NCI-H2196 treated with DMSO at 0.1 percent for 48 hours (cell line): Measurements from ENCODE around the gene ESRP2.

Experiments
- DNase-seq: peaks from one replicate; lab custom pipeline; 2025; ENCODE audit not compliant: unreplicated experiment; lab: John Stamatoyannopoulos, UW

The ESRP2 gene

DNA sequence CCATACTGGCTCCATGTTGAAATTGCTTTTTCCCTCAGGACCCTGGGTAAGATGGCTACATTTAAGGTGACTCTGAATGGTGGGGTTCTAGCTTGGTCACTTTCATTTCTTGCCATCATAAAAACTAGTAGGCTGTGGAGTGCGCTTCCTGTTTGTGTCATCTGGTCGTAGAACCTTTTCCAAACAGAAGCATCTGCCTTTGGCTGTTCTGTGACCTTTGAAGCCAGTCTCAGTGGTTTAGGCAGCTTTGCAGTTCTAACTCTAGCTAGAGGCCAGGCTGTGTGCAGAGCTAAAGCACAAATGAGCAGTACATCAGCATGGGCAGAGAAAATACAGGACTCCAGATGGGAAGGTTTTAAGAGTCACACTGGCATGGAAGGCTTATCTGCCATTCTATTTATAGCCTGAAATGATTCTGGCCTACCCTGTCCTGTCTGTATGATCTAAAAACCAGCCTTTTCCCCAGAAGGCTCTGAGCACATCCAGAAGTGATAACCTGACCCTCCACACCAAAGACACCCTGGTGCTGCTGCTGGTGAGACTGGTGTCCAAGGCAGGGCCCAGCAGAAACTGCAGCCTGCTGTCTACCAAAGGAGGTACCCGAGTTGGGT lies 8.6 kb downstream of the ESRP2 start:
- DNase-seq = no peak

GRCh38 chr16:68226116-68226515 lies 9.8 kb downstream of the ESRP2 start:
- DNase-seq = no peak

GRCh38 chr16:68223072-68223471 lies 12.9 kb downstream of the ESRP2 start:
- no peak for DNase-seq

DNA sequence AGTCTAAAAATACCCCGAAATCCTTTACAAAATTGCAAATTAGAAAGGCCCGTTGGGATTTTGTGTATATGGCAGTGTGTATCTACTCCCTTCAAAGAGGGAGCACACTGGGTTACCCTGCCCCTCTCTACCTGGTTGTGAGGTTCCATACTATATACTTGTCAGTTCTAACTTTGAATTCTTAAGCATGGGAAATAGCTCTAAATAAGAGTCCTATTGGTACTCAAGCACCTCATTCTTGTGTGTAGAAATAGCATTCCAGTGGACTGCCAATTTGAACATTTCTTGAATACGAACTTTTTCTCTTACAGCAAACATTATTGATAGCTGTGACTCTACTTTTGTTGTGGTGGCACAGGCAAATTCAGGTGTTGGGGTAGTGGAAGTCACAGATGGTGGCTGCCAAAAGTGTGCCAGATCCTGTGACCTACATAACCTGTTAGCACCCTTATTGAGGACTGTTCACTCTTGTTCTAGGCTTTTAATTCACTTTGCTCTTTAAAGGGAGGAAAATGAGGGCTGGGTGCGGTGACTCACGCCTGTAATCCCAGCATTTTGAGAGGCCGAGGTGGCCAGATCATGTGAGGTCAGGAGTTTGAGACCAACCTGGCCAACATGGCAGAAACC lies 16.1 kb downstream of the ESRP2 start:
- DNase-seq = no peak

DNA sequence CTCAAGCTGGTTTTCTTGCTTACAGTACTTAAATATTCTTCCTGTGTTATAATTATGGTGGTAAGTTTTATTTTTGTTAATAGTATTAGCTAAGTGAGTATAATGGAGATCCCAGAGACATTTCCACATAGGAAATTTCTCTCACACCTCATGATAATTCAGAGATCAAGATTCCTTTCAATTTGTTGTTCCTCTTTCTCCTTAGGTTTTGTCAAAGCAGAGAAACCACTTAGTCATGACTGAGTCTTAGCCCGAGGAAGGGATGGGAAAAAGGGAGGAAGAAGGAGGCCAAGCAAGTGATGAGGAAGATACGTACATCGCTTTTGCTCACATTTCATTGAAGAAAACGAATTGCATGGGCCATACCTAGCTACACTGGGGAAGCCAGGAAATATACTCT lies 18.4 kb downstream of the ESRP2 start:
- DNase-seq = no peak

DNA sequence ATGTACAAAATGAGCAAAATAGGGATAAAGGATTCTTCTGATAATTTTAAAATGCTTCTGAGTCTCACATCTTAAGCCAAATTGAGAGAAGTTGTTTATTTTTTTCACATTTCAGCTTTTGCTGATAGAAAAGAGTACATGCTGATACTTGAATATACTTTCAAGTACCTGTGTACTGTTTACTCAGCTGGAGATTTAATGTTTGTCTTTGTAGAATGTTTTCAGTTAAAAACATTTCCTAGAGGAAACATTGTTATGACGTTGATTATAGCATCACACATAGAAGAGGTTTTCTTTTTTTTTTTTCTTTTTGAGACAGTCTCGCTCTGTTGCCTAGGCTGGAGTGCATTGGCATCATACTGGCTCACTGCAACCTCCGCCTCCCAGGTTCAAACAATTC lies 19.7 kb downstream of the ESRP2 start:
- DNase-seq = no peak

- no peak for DNase-seq
Measured at GRCh38 chr16:68215302-68215701, 20.6 kb downstream of the ESRP2 start.

DNA sequence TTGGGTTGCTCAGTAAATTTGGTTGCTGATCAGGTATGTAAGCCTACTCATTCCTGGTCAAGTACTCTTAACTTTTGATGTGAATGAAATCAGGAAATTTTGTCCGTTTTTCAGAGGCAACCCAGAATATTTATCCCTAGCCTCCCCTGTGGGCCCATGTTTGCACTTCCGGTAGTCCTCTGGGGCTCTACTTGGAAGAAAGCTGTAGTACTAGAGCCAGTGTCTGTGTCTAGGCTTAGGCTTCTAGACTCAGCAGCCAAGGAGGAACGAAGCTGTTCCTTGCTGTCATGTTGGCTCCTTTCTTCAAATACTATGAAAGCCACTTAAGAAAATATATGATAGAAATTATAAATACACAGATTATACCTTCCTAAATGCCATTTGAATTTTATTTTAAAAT lies 21.2 kb downstream of the ESRP2 start:
- DNase-seq = no peak

DNA sequence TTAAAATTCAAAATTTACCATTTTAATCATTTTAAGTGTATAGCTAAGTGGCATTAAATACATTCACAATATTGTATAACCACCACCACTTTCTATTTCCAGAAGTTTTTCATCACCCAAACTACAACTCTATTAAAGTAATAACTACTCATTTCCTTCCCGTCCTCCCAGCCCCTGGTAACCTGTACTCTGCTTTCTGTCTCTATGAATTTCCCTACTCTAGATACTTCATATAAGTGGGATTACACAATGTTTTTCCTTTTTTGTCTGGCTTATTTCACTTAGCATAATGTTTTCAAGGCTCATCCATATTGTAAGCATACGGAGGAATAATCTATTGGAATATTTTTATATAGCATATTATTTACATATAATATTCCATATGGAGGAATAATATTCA lies 29.7 kb downstream of the ESRP2 start:
- DNase-seq = no peak

GRCh38 chr16:68202091-68202519 lies 33.8 kb downstream of the ESRP2 start:
- DNase-seq = peak; percentile 33

DNA sequence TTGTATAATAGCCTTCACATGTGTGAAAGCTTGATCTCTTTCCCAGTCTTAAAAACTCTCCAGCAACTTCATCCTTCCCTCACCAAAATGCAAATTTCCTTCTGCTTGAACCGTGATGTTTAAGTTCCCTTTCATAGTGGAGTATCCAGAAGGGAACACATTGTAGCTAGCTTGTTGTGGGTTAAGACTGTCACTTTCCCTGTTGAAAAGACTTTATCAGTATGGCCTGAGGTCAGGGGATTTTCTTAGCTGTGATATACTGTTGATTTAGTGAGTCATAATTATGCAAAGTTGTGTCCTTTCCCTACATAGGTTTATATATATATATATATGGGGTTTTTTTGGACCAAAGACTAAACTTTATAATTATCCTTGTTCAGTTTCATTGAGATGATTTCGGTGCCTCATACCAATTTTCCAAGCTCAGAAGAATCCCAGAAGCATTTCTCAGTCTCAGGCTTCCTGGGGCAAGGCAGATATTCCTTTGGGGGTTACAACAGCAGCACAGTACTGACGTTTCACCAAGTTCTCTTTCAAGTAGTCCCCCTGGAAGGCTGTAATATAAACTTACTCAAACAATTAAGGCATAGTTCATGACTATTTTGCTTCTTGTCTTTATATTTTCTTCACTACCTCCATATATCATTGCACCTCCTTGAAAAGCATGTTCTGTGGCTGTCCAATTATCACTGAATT lies 35.7 kb downstream of the ESRP2 start:
- no peak for DNase-seq

- DNase-seq = no peak
Measured at GRCh38 chr16:68197250-68197649, 38.7 kb downstream of the ESRP2 start.

GRCh38 chr16:68194251-68194650 lies 41.7 kb downstream of the ESRP2 start:
- DNase-seq = no peak

- no peak for DNase-seq
Measured at GRCh38 chr16:68190736-68191510, 45.0 kb downstream of the ESRP2 start.

- no peak for DNase-seq
Measured at GRCh38 chr16:68190081-68190480, 45.8 kb downstream of the ESRP2 start.

DNA sequence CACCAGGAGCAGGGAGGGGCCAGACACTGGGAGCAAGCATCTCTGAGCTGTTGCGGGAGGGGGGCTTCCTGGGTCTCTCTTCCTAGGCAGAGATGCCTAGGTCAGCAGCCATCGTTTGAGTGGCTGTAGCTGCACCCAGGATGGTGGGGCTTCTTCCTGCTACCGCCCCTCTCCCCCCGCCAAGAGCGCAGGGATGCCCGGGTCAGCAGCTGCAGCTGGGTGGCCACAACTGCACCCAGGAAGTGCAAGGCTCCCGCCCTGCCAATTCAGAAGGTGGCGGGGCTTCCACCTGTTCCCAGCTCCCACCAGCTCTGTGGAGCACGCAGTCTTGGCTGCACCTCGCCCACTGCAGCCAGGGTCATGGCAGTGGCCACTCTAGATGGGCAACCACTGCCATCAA lies 47.8 kb downstream of the ESRP2 start:
- DNase-seq = no peak

GRCh38 chr16:68187505-68187904 lies 48.4 kb downstream of the ESRP2 start:
- no peak for DNase-seq

GRCh38 chr16:68186877-68187276 lies 49.0 kb downstream of the ESRP2 start:
- no peak for DNase-seq

DNA sequence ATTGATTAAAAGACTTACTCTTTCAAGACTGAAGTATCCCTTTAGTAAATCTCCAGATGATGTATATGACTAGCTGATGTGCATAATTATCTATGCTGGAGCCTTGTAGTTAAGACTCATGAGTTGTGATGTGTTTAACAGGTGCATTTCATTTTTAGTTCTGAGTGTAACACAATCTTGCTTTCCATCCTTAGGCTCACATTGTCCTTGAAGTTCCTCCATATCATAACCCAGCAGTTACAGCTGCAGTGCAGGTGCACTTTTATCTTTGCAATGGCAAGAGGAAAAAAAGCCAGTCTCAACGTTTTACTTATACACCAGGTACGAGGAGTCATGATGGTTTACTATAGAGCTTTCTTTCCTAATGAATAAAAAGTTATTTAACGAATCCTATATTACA lies 52.9 kb downstream of the ESRP2 start:
- DNase-seq = no peak

- no peak for DNase-seq
Measured at GRCh38 chr16:68179855-68180254, 56.1 kb downstream of the ESRP2 start.

DNA sequence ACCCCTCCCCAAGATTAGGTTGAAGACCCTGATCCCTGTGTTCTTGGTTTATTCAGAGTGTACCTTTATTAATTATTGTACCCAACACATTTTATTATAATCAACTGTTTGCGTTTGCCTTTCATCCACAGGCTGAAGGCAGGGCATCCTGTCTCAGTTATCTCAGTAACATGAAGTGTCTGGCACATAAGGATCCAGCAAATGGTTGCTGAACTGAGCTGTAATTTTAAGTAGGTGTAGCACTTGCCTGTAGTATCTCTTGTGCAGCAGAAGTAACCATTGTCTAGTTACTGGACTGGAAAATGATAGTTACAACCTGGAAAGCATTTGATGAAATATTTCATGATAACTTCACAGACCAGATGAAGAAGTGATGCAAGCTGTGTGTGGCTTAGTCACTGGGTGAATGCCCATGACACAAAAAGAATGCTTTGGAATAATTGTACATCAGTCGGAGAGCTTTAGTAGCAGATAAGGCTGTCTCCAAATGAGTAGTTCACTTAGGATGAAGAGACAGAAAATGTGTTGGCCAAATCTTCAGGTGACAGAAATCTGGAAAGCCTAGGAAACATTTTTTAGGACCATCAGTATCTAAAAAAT lies 56.6 kb downstream of the ESRP2 start:
- DNase-seq = no peak
